Measurements from ENCODE around the gene PLSCR5.
A peak's percentile ranks its signal among the peaks of the same experiment; 100 is the strongest.

PLSCR5 gene

DNA sequence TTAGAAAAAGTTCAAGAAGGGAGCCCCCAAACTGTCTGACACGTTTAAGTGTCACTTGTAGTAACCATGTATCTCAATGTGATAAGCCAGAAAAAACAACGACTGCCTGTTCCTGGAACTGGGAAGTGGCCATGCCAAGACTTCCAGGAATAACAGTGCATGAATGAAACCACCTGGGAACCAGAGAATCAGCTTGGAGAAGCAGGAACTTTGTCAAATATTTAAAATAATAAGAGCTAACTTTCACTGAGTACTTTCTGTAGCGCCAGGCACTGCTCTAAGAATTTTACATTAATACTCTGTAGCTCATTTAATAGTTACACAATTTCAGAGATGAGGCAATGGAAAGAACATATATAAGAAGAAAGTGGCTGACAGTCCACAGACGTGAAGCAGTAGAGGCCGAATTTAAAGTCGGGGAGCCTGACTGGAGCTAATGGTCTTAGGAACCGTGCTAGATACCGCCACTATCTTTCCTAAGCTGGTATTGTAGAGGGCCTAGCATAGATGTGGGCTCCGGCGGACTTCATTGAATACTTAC lies 61.6 kb downstream of the PLSCR5 start:
- DNase-seq: peak; percentile 29

DNA sequence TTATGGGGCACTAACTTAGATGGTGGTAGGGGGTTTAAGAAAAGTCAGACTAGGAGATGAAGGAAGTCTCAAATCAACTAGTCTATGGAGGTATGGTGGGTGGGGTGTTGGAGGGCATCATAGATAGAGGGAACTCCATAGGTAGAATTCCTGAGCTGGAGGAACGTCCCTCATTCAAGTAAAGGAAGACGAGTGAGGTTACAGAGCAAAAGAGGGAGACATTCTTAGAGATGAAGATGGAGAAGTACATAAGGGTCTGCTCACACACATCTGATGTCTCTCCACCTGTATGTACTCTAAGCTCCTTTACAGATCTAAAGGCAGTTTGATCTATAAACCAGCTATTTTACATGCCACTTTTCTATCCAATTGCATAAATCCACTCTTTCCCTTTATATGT lies 62.2 kb downstream of the PLSCR5 start:
- peak; percentile 36 for DNase-seq

DNA sequence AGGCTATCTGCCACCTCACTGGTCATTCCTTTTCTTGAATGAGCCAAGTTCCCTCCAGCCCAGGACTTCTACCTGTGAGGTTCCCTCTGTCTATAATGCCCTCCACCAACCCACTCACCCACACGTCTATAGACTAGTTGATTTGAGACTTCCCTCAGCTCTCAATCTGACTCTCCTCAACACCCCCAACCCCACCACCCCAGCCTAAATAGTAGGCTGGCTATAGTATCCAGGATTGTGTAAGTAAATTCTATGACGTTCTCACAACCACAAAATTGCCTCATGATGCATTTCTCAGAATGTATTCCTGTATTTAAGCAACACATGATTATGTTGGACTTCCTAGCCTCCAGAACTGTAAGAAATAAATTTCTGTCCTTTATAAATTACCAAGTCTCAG lies 63.0 kb downstream of the PLSCR5 start:
- DNase-seq: peak; percentile 39

DNA sequence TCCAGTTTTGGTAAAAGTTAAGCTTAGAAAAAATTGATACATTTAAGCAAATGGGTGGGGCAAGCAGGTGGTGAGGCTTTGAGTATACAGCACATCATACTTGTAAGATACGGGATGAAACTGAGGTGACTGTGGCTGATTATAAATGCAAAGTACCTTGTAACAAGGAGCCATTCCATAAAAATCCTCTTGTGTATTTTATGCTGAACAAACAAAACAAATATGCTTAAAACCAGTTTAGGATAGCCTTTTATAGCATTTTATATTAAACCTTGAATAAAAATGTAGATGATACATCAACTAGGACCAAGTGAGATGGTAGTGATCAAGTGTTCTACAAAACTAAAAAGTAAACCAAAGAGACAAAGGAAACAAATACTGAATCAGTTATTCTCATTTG lies 64.2 kb downstream of the PLSCR5 start:
- no peak for DNase-seq

DNA sequence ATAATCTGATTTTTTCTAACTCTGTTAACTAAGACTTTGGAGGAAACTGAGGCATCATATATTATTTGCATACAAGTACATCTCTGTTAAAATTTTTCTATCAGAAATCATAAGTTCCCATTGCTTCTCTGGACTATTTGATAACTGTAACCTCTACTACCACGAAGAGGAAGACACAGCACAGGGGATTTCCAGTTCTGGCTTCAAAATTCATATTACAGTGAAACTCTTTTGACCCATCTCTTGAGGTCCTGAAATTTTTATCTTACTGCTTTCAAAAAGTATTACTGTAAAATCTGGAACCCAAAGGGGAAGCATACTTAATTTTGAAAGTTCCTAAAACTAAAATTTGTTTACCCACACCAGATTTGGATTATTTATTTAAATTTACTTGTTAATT lies 64.9 kb downstream of the PLSCR5 start:
- no peak for DNase-seq

DNA sequence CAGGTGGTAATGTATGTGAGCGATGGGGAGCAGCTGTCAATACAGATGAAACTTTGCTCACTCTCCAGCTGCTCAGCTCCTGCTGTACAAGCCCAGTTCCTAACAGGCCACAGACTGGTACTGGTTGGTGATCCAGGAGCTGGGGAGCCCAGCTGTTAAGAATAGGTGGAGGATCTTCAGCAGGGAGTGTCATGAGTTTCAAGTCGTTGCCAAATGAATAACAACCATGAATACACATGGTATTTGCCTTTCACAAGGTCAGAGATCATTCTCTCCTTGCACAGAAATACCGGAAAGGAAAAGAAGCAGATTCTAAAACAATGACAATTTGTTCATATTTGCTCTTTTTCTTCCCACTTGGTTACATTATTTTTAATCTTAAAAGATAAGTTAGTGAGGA lies 65.8 kb downstream of the PLSCR5 start:
- no peak for DNase-seq

DNA sequence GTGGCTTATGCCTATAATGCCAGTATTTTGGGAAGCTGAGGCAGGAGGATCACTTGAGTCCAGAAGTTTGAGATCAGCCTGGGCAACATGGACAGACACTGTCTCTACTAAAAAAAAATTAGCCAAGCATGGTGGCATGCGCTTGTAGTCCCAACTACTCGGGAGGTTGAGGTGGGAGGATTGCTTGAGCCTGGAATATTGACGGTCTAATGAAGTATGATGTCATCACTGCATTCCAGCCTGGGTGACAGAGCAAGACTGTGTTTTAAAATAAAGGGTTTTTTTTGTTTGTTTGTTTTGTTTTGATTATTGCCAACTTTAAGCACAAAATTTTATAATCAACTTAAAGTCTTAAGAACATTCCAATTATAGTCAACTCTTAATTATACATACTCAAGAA lies 67.5 kb downstream of the PLSCR5 start:
- DNase-seq: peak; percentile 40

DNA sequence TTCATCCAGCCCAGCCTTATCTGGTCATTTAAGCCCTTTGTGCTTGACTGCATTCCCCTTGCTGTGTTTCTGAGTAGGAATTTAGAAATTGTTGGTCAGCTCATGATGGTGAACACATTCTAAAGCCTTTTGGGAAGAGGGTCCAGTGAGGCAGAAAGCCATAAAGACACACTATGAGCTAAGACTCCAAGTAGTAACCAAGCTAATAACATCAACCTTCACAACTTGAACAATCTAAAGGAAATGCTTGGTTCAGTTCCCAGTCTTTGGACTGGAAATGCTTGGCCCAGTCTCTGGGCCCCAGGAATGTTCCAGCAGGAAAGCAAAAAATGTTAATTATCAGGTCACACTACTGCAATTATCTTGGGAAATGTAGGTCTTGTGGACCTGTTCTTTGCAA lies 68.5 kb downstream of the PLSCR5 start:
- no peak for DNase-seq
